DMS114 treated with DMSO at 0.1 percent for 48 hours (cell line): ENCODE data around the gene TARS3.
"Not testable (repeated sequence)": the region's sequence is repeated elsewhere in the genome, so short reads cannot be mapped to it uniquely, and the experiment has no call there.

ENCODE experiments used
- DNase-seq: peaks from one replicate; lab custom pipeline; 2025; ENCODE audit not compliant: unreplicated experiment; lab: John Stamatoyannopoulos, UW

TARS3 gene

GRCh38 chr15:101657171-101657570, 67.1 kb downstream of the TARS3 start:
- no peak for DNase-seq

- not testable (repeated sequence) for DNase-seq
These were observed 69.5 kb downstream of the TARS3 start for GRCh38 chr15:101654624-101655337.

GRCh38 chr15:101654171-101654570, 70.1 kb downstream of the TARS3 start:
- DNase-seq, result no peak

- DNase-seq, result no peak
These were observed 71.4 kb downstream of the TARS3 start for GRCh38 chr15:101652786-101653430.

GRCh38 chr15:101652098-101652785, 72.0 kb downstream of the TARS3 start, which contains the start of gene TM2D3:
Gene TM2D3 (minus strand): TSS chr15:101652381. CDS start chr15:101652361, 20 bp downstream.
- DNase-seq, result peak; percentile 90

GRCh38 chr15:101651554-101652097, 72.6 kb downstream of the TARS3 start:
- no peak for DNase-seq

GRCh38 chr15:101650145-101650544, 74.1 kb downstream of the TARS3 start:
- DNase-seq, result no peak

GRCh38 chr15:101648356-101648755, 75.9 kb downstream of the TARS3 start:
- DNase-seq, result no peak

GRCh38 chr15:101647251-101647650, 77.0 kb downstream of the TARS3 start:
- DNase-seq, result peak; percentile 20

- DNase-seq, result no peak
These were observed 77.6 kb downstream of the TARS3 start for GRCh38 chr15:101646672-101647071.

GRCh38 chr15:101642361-101642760, 81.9 kb downstream of the TARS3 start:
- peak; percentile 54 for DNase-seq

- DNase-seq, result no peak
These were observed 82.4 kb downstream of the TARS3 start for GRCh38 chr15:101641894-101642293.

- DNase-seq, result peak; percentile 78
These were observed 83.0 kb downstream of the TARS3 start for GRCh38 chr15:101641129-101641764.

GRCh38 chr15:101639667-101640066, 84.6 kb downstream of the TARS3 start:
- DNase-seq, result no peak

GRCh38 chr15:101637919-101638318, 86.4 kb downstream of the TARS3 start:
- DNase-seq, result no peak

- DNase-seq, result no peak
These were observed 86.8 kb downstream of the TARS3 start for GRCh38 chr15:101637516-101637915.

GRCh38 chr15:101637038-101637437, 87.2 kb downstream of the TARS3 start:
- no peak for DNase-seq

GRCh38 chr15:101635944-101636727, 88.1 kb downstream of the TARS3 start:
- no peak for DNase-seq

- no peak for DNase-seq
These were observed 90.9 kb downstream of the TARS3 start for GRCh38 chr15:101633356-101633755.

- DNase-seq, result not testable (repeated sequence)
These were observed 97.5 kb downstream of the TARS3 start for GRCh38 chr15:101626729-101627128.
